Mesenchymal stem cell (in vitro differentiated cells and primary cell): ENCODE measurements around the gene UCN2.
A peak's percentile ranks its signal among the peaks of the same experiment; 100 is the strongest.
"Not testable (repeated sequence)": the region's sequence is repeated elsewhere in the genome, so short reads cannot be mapped to it uniquely, and the experiment has no call there.

Experiments used
- DNase-seq: peaks from one replicate; pipeline ENCODE4 v3.0.0-alpha.2; 2013
- H2AFZ ChIP-seq: one replicate; pipeline ENCODE4 v1.6.1; 2013; ENCODE audit warnings: low read depth, mild to moderate bottlenecking, control low read depth, inconsistent platforms, low read length, moderate library complexity
- H2AK5ac ChIP-seq: 2 replicates; pipeline ENCODE4 v1.6.1; 2013; ENCODE audit warnings: low read length, moderate library complexity, mild to moderate bottlenecking, inconsistent platforms; ENCODE audit not compliant: severe bottlenecking
- H2BK120ac ChIP-seq: one replicate; pipeline ENCODE4 v1.6.1; 2013; ENCODE audit warnings: low read depth, mild to moderate bottlenecking, inconsistent platforms, low read length, moderate library complexity
- H2BK12ac ChIP-seq, 2 experiments: one replicate each; pipeline ENCODE4 v1.6.1; 2013; ENCODE audit warnings: inconsistent platforms in 2 of 2, low read length in 2 of 2, mild to moderate bottlenecking in 2 of 2, moderate library complexity in 2 of 2, control low read depth in 1 of 2
- H2BK15ac ChIP-seq: one replicate; pipeline ENCODE4 v1.6.1; 2013; ENCODE audit warnings: mild to moderate bottlenecking, low read depth, inconsistent platforms; ENCODE audit not compliant: poor library complexity, severe bottlenecking
- H2BK5ac ChIP-seq: 2 replicates; pipeline ENCODE4 v1.6.1; 2013; ENCODE audit warnings: low read depth, mild to moderate bottlenecking, low read length, control low read depth, inconsistent platforms; ENCODE audit not compliant: poor library complexity, severe bottlenecking
- H3K14ac ChIP-seq, 2 experiments: one replicate each; pipeline ENCODE4 v1.6.1; 2013; ENCODE audit warnings: inconsistent platforms in 2 of 2, low read length in 2 of 2, control low read depth in 1 of 2, mild to moderate bottlenecking in 1 of 2, moderate library complexity in 1 of 2
- H3K18ac ChIP-seq, 2 experiments: one replicate each; pipeline ENCODE4 v1.6.1; 2013; ENCODE audit warnings: inconsistent platforms in 2 of 2, low read length in 2 of 2, control low read depth in 1 of 2, low read depth in 1 of 2, mild to moderate bottlenecking in 1 of 2
- H3K23ac ChIP-seq, 2 experiments: one replicate each; pipeline ENCODE4 v1.6.1; 2013; ENCODE audit warnings: inconsistent platforms in 2 of 2, low read length in 2 of 2, mild to moderate bottlenecking in 2 of 2, moderate library complexity in 2 of 2, control low read depth in 1 of 2
- H3K27ac ChIP-seq: 2 replicates; pipeline ENCODE4 v1.5.1; 2013; ENCODE audit warnings: mild to moderate bottlenecking, moderate library complexity, low read length, control low read depth, inconsistent platforms; ENCODE audit not compliant: poor library complexity, severe bottlenecking
- H3K27me3 ChIP-seq, 2 experiments: 2 replicates each; pipeline versions ENCODE4 v1.6.1 to v1.7.0; 2013; ENCODE audit warnings: low read length in 2 of 2, mild to moderate bottlenecking in 2 of 2, moderate library complexity in 2 of 2, control low read depth in 1 of 2, inconsistent platforms in 1 of 2; ENCODE audit not compliant: control insufficient read depth in 1 of 2, insufficient read depth in 1 of 2
- H3K36me3 ChIP-seq, 2 experiments: 2 replicates each; pipeline versions ENCODE4 v1.6.1 to v1.7.0; 2013; ENCODE audit warnings: low read length in 2 of 2, control low read depth in 1 of 2, inconsistent platforms in 1 of 2, low read depth in 1 of 2, mild to moderate bottlenecking in 1 of 2; ENCODE audit not compliant: insufficient read depth in 2 of 2, control insufficient read depth in 1 of 2
- H3K4ac ChIP-seq, 2 experiments: one replicate each; pipeline ENCODE4 v1.6.1; 2013; ENCODE audit warnings: inconsistent platforms in 2 of 2, low read length in 2 of 2, mild to moderate bottlenecking in 2 of 2, moderate library complexity in 2 of 2, control low read depth in 1 of 2, low read depth in 1 of 2
- H3K4me1 ChIP-seq: 2 replicates; pipeline ENCODE4 v1.6.1; 2013; ENCODE audit warnings: low read depth, low read length, control low read depth; ENCODE audit not compliant: control insufficient read depth, insufficient read depth
- H3K4me2 ChIP-seq: 2 replicates; pipeline ENCODE4 v1.6.1; 2013; ENCODE audit warnings: low read length, mild to moderate bottlenecking, inconsistent platforms; ENCODE audit not compliant: poor library complexity, severe bottlenecking
- H3K4me3 ChIP-seq, 2 experiments: 2 replicates each; pipeline versions ENCODE4 v1.5.1 to v1.7.0; 2013; ENCODE audit warnings: low read length in 2 of 2, mild to moderate bottlenecking in 2 of 2, control low read depth in 1 of 2, low read depth in 1 of 2; ENCODE audit not compliant: insufficient read depth in 1 of 2
- H3K79me1 ChIP-seq: replicated peaks from 2 replicates; pipeline ENCODE4 v1.6.1; 2013; ENCODE audit warnings: mild to moderate bottlenecking, control low read depth, low read length, inconsistent platforms; ENCODE audit not compliant: poor library complexity, severe bottlenecking
- H3K9ac ChIP-seq: 2 replicates; pipeline ENCODE4 v1.7.0; 2013; ENCODE audit warnings: mild to moderate bottlenecking, low read length, moderate library complexity
- H3K9me3 ChIP-seq: 2 replicates; pipeline ENCODE4 v1.7.0; 2013; ENCODE audit warnings: mild to moderate bottlenecking, low read length; ENCODE audit not compliant: control insufficient read depth
- H4K8ac ChIP-seq: one replicate; pipeline ENCODE4 v1.6.1; 2013; ENCODE audit warnings: inconsistent platforms, mild to moderate bottlenecking, low read length, moderate library complexity
- H4K91ac ChIP-seq: one replicate; pipeline ENCODE4 v1.6.1; 2013; ENCODE audit warnings: mild to moderate bottlenecking, low read length, inconsistent platforms
- WGBS: methylation state at CpG from one replicate; pipeline ENCODE4 v1.1.7; 2013; ENCODE audit warnings: mixed read lengths; 5-methylcytosine and 5-hydroxymethylcytosine counted together

UCN2 gene

GRCh38 chr3:48553886-48554845 is 9.4 kb downstream of the UCN2 start:
- no peak overlapping the region for H2AK5ac ChIP-seq
- peaks cover 0 to 33% of the 10 kb centered on the region in 2 experiments for H3K36me3 ChIP-seq
- H2AFZ ChIP-seq = no peak overlapping the region
- no peak overlapping the region for H4K91ac ChIP-seq
- no peak overlapping the region for H2BK15ac ChIP-seq
- no peaks in the 10 kb centered on the region for H3K27me3 ChIP-seq
- H3K4me1 ChIP-seq = peaks cover 36% of the 10 kb centered on the region
- no peak overlapping the region for H2BK5ac ChIP-seq
- H2BK120ac ChIP-seq = no peak overlapping the region
- no peak for DNase-seq
- no peak overlapping the region for H3K14ac ChIP-seq
- H3K79me1 ChIP-seq = peaks cover 26% of the 10 kb centered on the region
- H3K9ac ChIP-seq = no peak overlapping the region
- 90% methylated on average over 13 of the region's 14 CpGs for WGBS
- H4K8ac ChIP-seq = no peak overlapping the region
- H3K23ac ChIP-seq = no peak overlapping the region
- no peak overlapping the region for H3K4ac ChIP-seq
- H3K9me3 ChIP-seq = no peaks in the 10 kb centered on the region
- no peak overlapping the region for H3K27ac ChIP-seq
- H3K4me2 ChIP-seq = no peak overlapping the region
- H2BK12ac ChIP-seq = no peak overlapping the region
- H3K18ac ChIP-seq = no peak overlapping the region
- H3K4me3 ChIP-seq = no peak overlapping the region

DNA sequence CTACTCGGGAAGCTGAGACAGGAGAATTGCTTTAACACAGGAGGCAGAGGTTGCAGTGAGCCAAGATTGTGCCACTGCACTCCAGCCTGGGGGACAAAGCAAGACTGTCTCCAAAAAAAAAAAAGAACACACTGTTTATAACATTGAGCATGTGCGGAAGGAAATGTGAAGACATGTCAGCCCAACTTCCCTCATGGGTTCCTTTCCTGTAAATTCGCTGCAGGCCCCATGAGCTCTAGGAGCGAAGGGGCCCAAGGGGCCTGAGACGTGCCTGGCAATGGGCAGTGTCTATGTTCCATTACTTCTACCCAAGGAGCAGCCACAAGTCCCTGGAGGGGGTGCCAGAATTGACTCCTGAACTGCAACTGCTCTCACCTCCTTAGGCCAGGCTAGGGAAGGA is 10.2 kb downstream of the UCN2 start:
- Histone ChIP-seq H2BK5ac (no peak overlapping the region), H3K23ac (no peak overlapping the region), H2BK120ac (no peak overlapping the region), H2AK5ac (no peak overlapping the region), H4K91ac (no peak overlapping the region), H3K4me2 (no peak overlapping the region), H3K14ac (no peak overlapping the region), H3K36me3 (peaks cover 0 to 37% of the 10 kb centered on the region in 2 experiments), H3K4me1 (peaks cover 32% of the 10 kb centered on the region), H3K27ac (no peak overlapping the region), H3K9ac (no peak overlapping the region), H4K8ac (no peak overlapping the region), H3K18ac (no peak overlapping the region), H3K4me3 (no peak overlapping the region), H2AFZ (no peak overlapping the region), H3K4ac (no peak overlapping the region), H3K27me3 (no peaks in the 10 kb centered on the region), H2BK15ac (no peak overlapping the region), H3K9me3 (no peaks in the 10 kb centered on the region), H3K79me1 (peaks cover 27% of the 10 kb centered on the region), H2BK12ac (no peak overlapping the region)
- DNase-seq = no peak
- 92% methylated on average over 5 of the region's 5 CpGs for WGBS

GRCh38 chr3:48552111-48552951 is 11.2 kb downstream of the UCN2 start:
- Histone ChIP-seq H3K23ac (no peak overlapping the region), H4K91ac (peak overlapping the region; percentile 36), H2BK12ac (peak overlapping the region in 1 of 2 experiments; percentile 6), H3K27me3 (no peaks in the 10 kb centered on the region), H3K27ac (no peak overlapping the region), H3K14ac (no peak overlapping the region), H2AFZ (no peak overlapping the region), H3K4me3 (no peak overlapping the region), H3K18ac (no peak overlapping the region), H3K4me2 (no peak overlapping the region), H3K9me3 (no peaks in the 10 kb centered on the region), H2BK120ac (no peak overlapping the region), H3K9ac (no peak overlapping the region), H4K8ac (no peak overlapping the region), H3K36me3 (peaks cover 3 to 45% of the 10 kb centered on the region in 2 experiments), H3K79me1 (peaks cover 27% of the 10 kb centered on the region), H2BK5ac (no peak overlapping the region), H3K4me1 (peaks cover 28% of the 10 kb centered on the region), H3K4ac (no peak overlapping the region), H2AK5ac (no peak overlapping the region), H2BK15ac (no peak overlapping the region)
- DNase-seq = no peak
- WGBS = 90% methylated on average over 14 of the region's 14 CpGs

GRCh38 chr3:48551651-48552050 is 11.9 kb downstream of the UCN2 start:
- not testable (repeated sequence) for H3K23ac ChIP-seq, H3K4ac ChIP-seq, H2BK15ac ChIP-seq, H2BK120ac ChIP-seq, H4K8ac ChIP-seq, H3K14ac ChIP-seq, DNase-seq, H2AK5ac ChIP-seq, H3K9ac ChIP-seq, H2BK5ac ChIP-seq, H3K18ac ChIP-seq, H4K91ac ChIP-seq, H3K27me3 ChIP-seq, H2BK12ac ChIP-seq, H3K4me3 ChIP-seq, H3K9me3 ChIP-seq, H3K27ac ChIP-seq, H3K4me2 ChIP-seq
- Histone ChIP-seq H3K36me3 (peaks cover 5 to 51% of the 10 kb centered on the region in 2 experiments), H2AFZ (peak overlapping the region; percentile 2), H3K79me1 (peaks cover 28% of the 10 kb centered on the region), H3K4me1 (peaks cover 25% of the 10 kb centered on the region)
- WGBS = 98% methylated on average over 7 of the region's 7 CpGs
